ENCODE measurements around the gene HLA-DMB.
"Not testable (repeated sequence)": the region's sequence is repeated elsewhere in the genome, so short reads cannot be mapped to it uniquely, and the experiment has no call there.

HLA-DMB gene

GRCh38 chr6:32949113-32949512 lies 8.3 kb upstream of the HLA-DMB start:
- DNase-seq, result no peak

DNA sequence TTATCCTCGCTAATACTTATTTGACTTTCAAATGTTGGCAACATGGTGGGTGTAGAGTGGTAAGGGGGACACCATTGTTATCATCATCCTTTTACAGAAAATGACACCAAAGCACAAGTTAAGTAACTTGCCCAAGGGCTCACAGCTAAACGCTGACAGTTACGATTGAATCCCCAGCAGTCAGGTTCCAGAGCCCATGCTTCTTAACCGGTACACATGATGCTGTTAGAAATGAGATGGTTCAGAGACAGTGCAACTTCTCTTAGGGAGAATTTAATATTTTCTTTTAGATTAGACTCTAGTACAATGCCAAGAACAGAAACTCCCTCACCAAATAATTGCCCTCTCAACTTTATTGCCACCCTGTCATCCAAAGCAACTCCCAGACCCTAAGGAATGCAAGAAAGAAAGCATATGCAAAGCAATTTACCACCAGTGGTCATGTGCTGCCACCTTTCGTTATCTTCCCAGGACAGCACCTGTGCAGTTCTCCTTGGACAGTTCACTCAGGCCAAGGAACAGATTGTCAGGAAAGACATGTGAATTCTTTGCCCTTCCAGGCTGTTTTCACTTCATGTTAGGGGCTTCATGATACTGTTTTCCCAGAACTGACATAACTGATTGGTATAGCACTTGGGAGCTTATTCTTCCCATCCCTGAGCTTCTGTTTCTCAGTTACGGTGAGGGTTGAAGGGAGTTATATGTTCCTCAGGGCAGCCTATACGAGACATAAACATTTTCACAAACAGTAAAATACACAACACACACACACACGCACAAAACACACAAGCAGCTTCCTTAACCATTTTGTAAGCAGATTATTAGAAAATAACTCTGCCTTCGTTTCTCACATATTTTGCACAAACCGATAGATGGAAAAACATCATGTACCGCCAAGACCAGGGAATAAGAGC lies 7.0 kb upstream of the HLA-DMB start:
- peak; percentile 71 for DNase-seq

GRCh38 chr6:32946893-32947292 lies 6.1 kb upstream of the HLA-DMB start:
- no peak for DNase-seq

DNA sequence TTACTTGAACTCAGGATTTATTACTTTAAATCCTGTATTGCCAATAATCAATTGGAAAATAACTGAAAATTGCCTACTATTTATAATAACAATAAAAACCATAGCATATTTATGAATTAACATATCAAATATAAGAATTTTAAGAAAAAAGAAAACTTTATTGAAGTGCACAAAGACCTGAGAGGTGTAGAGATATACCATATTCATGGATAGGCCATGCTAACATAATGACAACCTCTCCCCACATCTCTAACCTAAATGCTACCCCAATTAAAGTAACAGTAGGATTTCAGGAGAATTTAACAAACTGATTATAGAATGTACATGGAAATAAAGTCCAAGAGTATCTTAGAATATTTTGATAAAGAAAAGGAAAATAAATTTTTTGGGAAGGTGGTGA lies 5.1 kb upstream of the HLA-DMB start:
- no peak for DNase-seq

- no peak for DNase-seq
Measured at GRCh38 chr6:32945108-32945760, 4.4 kb upstream of the HLA-DMB start.

- DNase-seq, result no peak
Measured at GRCh38 chr6:32943864-32944649, 3.2 kb upstream of the HLA-DMB start.

- DNase-seq, result not testable (repeated sequence)
Measured at GRCh38 chr6:32942555-32943123, 1.8 kb upstream of the HLA-DMB start.

DNA sequence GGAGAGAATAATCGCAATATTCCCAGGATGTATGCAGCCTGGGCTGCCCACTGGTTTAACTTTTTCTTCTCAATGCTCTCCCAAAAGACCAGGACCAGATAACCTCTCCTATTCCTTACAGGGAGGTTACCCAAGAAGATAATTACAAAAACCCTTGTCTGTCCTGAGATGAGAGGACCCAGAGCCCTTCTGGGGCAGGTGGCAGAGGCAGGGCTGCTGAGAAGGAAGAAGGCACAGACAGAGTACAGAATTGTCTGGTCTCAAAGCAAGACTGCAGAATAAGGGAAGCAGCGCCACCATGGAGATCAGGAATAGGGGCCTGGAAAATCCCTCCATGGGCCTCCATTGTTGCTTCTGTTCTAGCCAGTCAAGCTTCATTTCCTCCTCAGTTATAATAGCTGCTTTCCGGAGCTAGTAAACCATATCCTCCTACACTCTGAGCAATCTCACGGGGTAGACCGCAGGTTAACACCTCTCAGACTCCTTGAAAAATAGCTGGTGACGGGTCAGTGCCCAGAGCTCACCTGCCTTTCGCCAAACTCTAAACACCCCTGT lies 463 bp upstream of the HLA-DMB start:
- peak; percentile 56 for DNase-seq

- no peak for DNase-seq
Measured at GRCh38 chr6:32938494-32938893, 2.3 kb downstream of the HLA-DMB start.

DNA sequence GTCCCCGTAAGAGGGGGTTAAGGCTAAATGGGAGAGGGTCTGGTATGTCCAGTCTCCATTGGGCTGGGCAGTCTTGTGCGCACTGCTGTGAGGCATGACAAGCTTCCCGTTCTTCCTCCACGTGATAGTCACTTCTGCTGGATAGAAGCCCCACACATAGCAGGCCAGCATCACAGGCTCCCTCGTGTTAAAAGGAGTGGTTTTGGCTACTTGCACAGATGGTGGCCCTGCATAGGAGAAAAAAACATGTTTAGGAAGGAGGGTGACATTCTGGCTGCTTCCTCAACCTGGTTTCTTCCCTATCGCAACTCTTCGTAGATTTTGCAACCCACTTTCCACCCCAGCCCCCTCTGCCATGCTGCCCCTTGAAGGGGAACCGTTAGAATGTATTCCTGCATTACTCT lies 3.6 kb downstream of the HLA-DMB start:
- DNase-seq, result no peak

- no peak for DNase-seq
Measured at GRCh38 chr6:32936239-32937152, 4.3 kb downstream of the HLA-DMB start.

GRCh38 chr6:32935551-32936238 lies 5.1 kb downstream of the HLA-DMB start:
- no peak for DNase-seq

- DNase-seq, result peak; percentile 79
Measured at GRCh38 chr6:32933661-32934085, 7.2 kb downstream of the HLA-DMB start.

- no peak for DNase-seq
Measured at GRCh38 chr6:32932132-32932868, 8.5 kb downstream of the HLA-DMB start.

- no peak for DNase-seq
Measured at GRCh38 chr6:32931211-32931610, 9.6 kb downstream of the HLA-DMB start.

DNA sequence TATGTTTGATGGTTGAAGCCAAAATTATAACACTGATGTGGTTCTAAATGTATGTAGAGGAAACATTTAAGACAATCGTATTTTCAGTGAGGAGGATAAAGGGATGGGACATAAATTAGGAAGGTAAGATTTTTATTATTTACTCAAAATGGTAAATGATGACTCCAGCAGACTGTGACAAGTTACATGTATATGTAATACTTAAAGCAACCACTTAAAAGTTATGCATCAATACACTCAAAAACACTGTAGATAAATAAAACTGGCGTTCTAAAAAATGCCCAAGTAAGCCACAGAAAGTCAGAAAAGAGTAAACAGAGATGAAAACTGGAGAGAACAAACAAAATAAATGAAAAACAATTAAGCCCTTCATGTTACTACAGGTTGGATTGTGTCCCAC lies 18.7 kb downstream of the HLA-DMB start:
- no peak for DNase-seq

- no peak for DNase-seq
Measured at GRCh38 chr6:32920715-32921114, 20.1 kb downstream of the HLA-DMB start.

DNA sequence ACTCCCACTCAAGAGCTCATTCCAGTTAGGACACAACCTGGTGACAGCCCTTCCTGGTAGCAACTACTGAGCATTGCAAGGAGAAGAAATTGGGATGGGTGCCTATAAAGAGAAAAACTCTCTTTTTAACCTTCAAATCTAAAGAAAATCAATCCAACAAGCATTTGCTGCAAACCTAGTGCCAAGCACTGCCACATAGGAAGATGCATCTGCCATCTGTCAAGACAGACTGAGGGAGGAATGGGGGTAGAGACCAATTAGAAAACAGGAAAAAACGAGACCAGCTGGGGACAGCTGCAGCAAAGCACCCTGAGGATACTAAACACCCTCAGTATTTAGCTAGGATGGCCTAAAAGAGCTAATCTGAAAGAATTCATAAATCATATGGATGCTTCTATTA lies 27.9 kb downstream of the HLA-DMB start:
- DNase-seq, result peak; percentile 60

DNA sequence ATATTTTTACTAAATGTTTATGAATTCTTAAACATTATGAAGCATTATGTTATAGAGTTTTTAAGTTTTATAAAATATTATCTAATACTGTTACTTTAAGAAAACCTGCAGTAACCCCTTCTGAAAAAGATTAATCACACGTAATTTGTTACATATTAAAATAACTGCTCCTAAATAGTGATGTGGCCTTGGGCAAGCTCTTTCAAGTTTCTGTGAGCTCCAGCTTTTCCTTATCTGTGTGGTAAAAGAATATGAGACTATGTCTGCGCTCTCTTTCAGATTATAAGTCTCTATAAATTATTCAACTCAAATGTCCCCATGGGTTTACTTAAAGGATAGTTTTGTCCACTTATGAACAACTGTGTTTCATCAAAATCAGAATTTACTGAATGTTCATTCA lies 31.9 kb downstream of the HLA-DMB start:
- no peak for DNase-seq

DNA sequence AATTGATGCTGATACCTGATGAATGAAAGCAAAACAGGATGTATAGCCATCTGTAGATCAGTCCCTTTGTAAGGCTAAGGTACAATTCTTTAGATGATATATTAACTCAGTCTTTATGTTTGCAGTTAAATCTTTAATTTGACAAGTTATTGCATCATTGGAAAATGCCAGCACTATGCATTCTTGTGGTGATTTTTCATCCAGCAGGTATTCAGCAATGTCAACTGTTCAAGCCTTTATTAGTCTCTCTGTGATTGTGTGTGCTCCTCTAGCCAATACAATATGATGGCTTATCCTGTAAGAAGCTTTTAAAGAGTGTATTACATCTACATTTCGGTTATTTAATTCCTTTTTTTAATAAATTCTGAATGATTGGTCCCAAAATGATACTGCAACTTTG lies 34.3 kb downstream of the HLA-DMB start:
- no peak for DNase-seq
